Endodermal cell (in vitro differentiated cells): ENCODE measurements around the gene SGCG. TPM values are rescaled to one million over a fixed set of nuclear protein-coding genes. Genes with fewer than 3 reads are reported as not detected.

Experiments used
- DNase-seq: peaks from one replicate; pipeline ENCODE4 v3.0.0-alpha.2; 2017
- H3K27ac ChIP-seq: 2 replicates; pipeline ENCODE4 v1.5.1; 2013; ENCODE audit warnings: mild to moderate bottlenecking, low read depth, low read length, moderate library complexity
- H3K27me3 ChIP-seq: 2 replicates; pipeline ENCODE4 v1.6.1; 2013; ENCODE audit warnings: mild to moderate bottlenecking, low read length, moderate library complexity; ENCODE audit not compliant: insufficient read depth, control insufficient read depth, poor library complexity, severe bottlenecking
- H3K36me3 ChIP-seq: 2 replicates; pipeline ENCODE4 v1.7.0; 2013; ENCODE audit warnings: mild to moderate bottlenecking, low read length, moderate library complexity; ENCODE audit not compliant: control insufficient read depth, insufficient read depth
- H3K4me1 ChIP-seq: one replicate; pipeline ENCODE4 v1.7.0; 2013; ENCODE audit warnings: low read length; ENCODE audit not compliant: control insufficient read depth, insufficient read depth
- H3K4me3 ChIP-seq: 2 replicates; pipeline ENCODE4 v1.5.1; 2013; ENCODE audit warnings: mild to moderate bottlenecking, low read length, moderate library complexity
- H3K9ac ChIP-seq: 2 replicates; pipeline ENCODE4 v1.6.1; 2013; ENCODE audit warnings: mild to moderate bottlenecking, low read length, moderate library complexity; ENCODE audit not compliant: poor library complexity, severe bottlenecking; ENCODE audit errors: extremely low read depth
- H3K9me3 ChIP-seq: 2 replicates; pipeline ENCODE4 v1.6.1; 2013; ENCODE audit warnings: mild to moderate bottlenecking, low read length, moderate library complexity; ENCODE audit not compliant: control insufficient read depth
- H3K27ac Mint-ChIP-seq: 2 replicates; pipeline ENCODE4 v1.8.0; 2020; ENCODE audit warnings: mixed read lengths
- H3K27me3 Mint-ChIP-seq: 2 replicates; pipeline ENCODE4 v1.8.0; 2021; ENCODE audit warnings: mild to moderate bottlenecking, mixed read lengths; ENCODE audit not compliant: insufficient read depth
- H3K36me3 Mint-ChIP-seq: 2 replicates; pipeline ENCODE4 v1.8.0; 2020; ENCODE audit warnings: low read depth, mixed read lengths
- H3K4me1 Mint-ChIP-seq: 2 replicates; pipeline ENCODE4 v1.8.0; 2020; ENCODE audit warnings: mixed read lengths
- H3K4me3 Mint-ChIP-seq: 2 replicates; pipeline ENCODE4 v1.8.0; 2020; ENCODE audit warnings: mild to moderate bottlenecking, moderate library complexity, mixed read lengths
- H3K9me3 Mint-ChIP-seq: 2 replicates; pipeline ENCODE4 v1.8.0; 2020; ENCODE audit warnings: mild to moderate bottlenecking, mixed read lengths
- CTCF ChIP-seq: fragments of 200-600 bp; sonication (generic); conservative IDR thresholded peaks from 2 replicates; pipeline ENCODE4 v1.5.0; 2021; ENCODE audit warnings: antibody characterized with exemption, mild to moderate bottlenecking
- WGBS, 2 experiments: methylation state at CpG; one replicate each; pipeline versions ENCODE4 v1.1.5 to v1.1.7; 2013; ENCODE audit warnings: missing lambda C conversion rate in 2 of 2, mixed read lengths in 1 of 2; ENCODE audit not compliant: insufficient coverage in 1 of 2, insufficient read length in 1 of 2; 5-methylcytosine and 5-hydroxymethylcytosine counted together
- total RNA-seq, 2 donors: library from RNA; stranded (reverse); fragmentation: NEBNext Ultra II Directional in 1 of 2; extraction: Animal tissue kit (Norgen Biotek cat#: 25700) in 1 of 2; gene quantifications; 2 replicates in 1 of 2; 3 replicates in 1 of 2; pipeline ENCODE4 v1.2.1, GENCODE V29; 2021

Gene SGCG
- total RNA-seq, 2 donors from 2014 or later: 0.15 to 0.27 TPM

DNA sequence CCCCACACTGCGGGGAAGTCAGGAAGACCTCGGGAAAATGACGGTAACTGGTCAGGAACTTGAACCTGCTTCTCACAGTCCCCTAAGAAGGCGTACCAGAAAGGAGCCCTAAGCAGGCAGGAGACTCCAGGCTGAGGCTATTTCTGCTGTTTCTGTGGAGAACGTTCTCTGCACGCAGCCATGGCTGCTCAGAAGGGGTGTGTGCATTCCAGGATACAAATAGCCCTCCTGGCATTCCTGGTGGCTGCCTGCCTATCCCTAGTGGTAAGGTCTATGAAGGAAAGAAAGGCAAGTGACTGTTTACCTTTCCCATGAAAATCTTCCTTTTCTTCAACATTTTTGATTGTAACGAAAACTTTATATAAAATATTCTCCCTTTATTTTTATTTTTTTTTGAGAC lies 2.5 kb downstream of the SGCG start:
- Histone ChIP-seq H3K4me3 (no peak overlapping the region), H3K27ac (no peak overlapping the region), H3K9ac (no peak overlapping the region), H3K9me3 (no peaks in the 10 kb centered on the region), H3K36me3 (no peaks in the 10 kb centered on the region), H3K27me3 (no peaks in the 10 kb centered on the region), H3K4me1 (no peaks in the 10 kb centered on the region)
- Mint-ChIP-seq H3K36me3 (no peaks in the 10 kb centered on the region), H3K4me1 (no peaks in the 10 kb centered on the region), H3K4me3 (no peak overlapping the region), H3K27ac (no peak overlapping the region), H3K27me3 (no peaks in the 10 kb centered on the region), H3K9me3 (no peaks in the 10 kb centered on the region)
- DNase-seq: no peak
- no peak for TF ChIP-seq CTCF
- WGBS, 2 experiments: 91 to 100% methylated on average over 6 to 7 of the region's 7 CpGs

DNA sequence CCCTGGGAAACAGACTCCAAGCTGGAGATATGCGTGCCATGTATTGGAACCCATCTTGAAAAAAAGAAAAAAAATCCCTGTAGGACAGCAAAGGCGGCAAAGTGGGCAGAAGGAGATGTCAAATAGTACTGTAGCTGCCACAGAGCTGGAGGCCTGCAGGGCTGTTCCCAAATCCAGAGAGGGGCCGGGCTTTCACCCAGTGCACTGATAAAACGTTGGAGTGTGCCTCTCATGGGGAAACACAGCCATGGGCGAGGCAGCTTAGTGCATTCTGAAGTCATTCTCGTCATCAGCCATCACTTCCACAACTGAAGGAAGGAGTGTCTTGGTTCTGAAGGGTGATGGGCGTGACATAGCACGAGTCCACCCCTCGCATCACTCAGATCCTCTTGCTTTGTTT lies 4.8 kb downstream of the SGCG start:
- no peaks in the 10 kb centered on the region for H3K9me3 ChIP-seq
- Mint-ChIP-seq H3K36me3 (no peaks in the 10 kb centered on the region), H3K9me3 (no peaks in the 10 kb centered on the region), H3K27ac (no peak overlapping the region), H3K4me1 (no peaks in the 10 kb centered on the region), H3K4me3 (no peak overlapping the region), H3K27me3 (no peaks in the 10 kb centered on the region)
- H3K27ac ChIP-seq: no peak overlapping the region
- H3K36me3 ChIP-seq: no peaks in the 10 kb centered on the region
- no peak overlapping the region for H3K4me3 ChIP-seq
- DNase-seq: no peak
- WGBS, 2 experiments: 87 to 96% methylated on average over 8 to 9 of the region's 9 CpGs
- no peaks in the 10 kb centered on the region for H3K27me3 ChIP-seq
- no peak overlapping the region for H3K9ac ChIP-seq
- TF ChIP-seq CTCF: no peak
- no peaks in the 10 kb centered on the region for H3K4me1 ChIP-seq

DNA sequence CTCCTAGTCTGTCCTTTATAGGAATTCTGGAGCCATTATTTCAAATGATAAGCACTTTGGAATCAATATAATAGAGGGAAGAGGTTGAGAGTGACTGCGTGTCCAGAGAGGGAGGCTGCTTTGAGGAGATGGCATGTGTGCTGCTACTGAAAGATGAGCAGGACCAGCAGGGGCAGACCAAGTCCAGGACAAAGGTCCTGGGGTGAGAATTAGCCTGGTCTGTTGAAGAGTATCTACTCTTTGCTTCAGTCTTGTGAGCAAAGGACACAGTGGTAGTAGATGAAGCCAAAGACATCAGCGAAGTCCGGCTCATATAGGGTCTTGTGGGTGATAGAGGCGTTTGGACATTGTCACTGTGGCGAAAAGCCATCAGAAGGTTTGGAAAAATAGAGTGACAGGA lies 21.1 kb downstream of the SGCG start:
- H3K36me3 ChIP-seq: no peaks in the 10 kb centered on the region
- no peaks in the 10 kb centered on the region for H3K36me3 Mint-ChIP-seq
- H3K9me3 Mint-ChIP-seq: peaks cover 4% of the 10 kb centered on the region
- H3K9ac ChIP-seq: no peak overlapping the region
- no peak for TF ChIP-seq CTCF
- peaks cover 3% of the 10 kb centered on the region for H3K9me3 ChIP-seq
- H3K4me3 ChIP-seq: no peak overlapping the region
- H3K27ac ChIP-seq: no peak overlapping the region
- no peak for DNase-seq
- no peak overlapping the region for H3K27ac Mint-ChIP-seq
- no peaks in the 10 kb centered on the region for H3K4me1 Mint-ChIP-seq
- no peak overlapping the region for H3K4me3 Mint-ChIP-seq
- H3K27me3 Mint-ChIP-seq: no peaks in the 10 kb centered on the region
- H3K4me1 ChIP-seq: no peaks in the 10 kb centered on the region
- H3K27me3 ChIP-seq: no peaks in the 10 kb centered on the region
- WGBS, 2 experiments: 91 to 93% methylated on average over 5 of the region's 5 CpGs
